Measurements from ENCODE around the gene ABCA6. TPM values are rescaled to one million over a fixed set of nuclear protein-coding genes. Genes with fewer than 3 reads are reported as not detected.
"Not testable (repeated sequence)": the region's sequence is repeated elsewhere in the genome, so short reads cannot be mapped to it uniquely, and the experiment has no call there.

ABCA6 gene
- total RNA-seq = not detected

DNA sequence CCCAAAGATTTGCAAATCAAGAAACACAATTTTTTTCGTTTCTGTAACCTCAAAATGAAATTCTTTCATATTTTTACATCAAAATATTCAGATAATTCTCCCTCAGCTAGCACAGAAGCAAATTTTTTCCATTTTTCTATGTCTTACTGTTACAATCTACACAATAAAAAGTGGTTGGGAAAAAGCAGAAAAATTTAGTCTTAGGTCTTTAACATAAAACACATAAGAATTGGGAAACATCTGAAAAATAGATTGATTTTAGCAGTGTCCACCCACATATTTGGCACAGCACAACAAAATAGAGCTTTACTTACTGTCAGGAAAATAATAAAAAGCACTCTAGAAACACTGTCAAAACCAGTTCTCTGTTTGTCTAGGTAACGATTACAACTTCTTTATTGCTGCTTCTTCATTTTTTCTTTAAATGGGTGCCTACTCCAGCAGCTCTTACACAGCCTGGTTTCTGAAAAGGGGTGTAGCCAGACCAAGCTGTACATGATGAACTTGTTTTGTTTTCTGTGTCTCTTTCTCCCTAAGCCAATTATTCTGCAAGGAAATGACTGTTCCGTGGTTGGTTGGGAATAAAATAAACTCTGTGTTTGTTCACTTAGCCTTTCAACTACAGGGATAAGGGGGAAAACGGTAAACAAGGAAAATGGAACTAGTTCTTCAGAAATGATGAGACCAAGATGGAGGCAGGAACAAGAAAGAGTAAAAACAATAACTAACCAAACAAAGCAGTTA is at the start of gene ABCA6:
ABCA6 (minus strand) TSS at position 465 of the 744 bp plus-strand sequence. CDS start 1,192 bp downstream, outside the sequence.
- Mint-ChIP-seq H3K27ac (no peak within 1 kb of the TSS), H3K27me3 (peaks cover 2% of the 10 kb centered on the region), H3K4me1 (no peaks in the 10 kb centered on the region), H3K9me3 (ENCODE audit: low read depth) (no peaks in the 10 kb centered on the region), H3K4me3 (no peak within 1 kb of the TSS), H3K36me3 (ENCODE audit: low read depth) (no peaks in the 10 kb centered on the region)
- ChIA-PET CTCF (interaction anchor here (0.9 kb wide), 1 partner anchor 12 kb away, joined by 3 read pairs; no protein-coding TSS in a partner anchor), POLR2A (no interaction called here)
- DNase-seq = no peak
- intact Hi-C loops (cut with DNase I, micrococcal nuclease) = no loop called here
- ATAC-seq = no peak

- CTCF ChIA-PET = no interaction called here
- H3K27me3 Mint-ChIP-seq = no peaks in the 10 kb centered on the region
- no peaks in the 10 kb centered on the region for H3K9me3 Mint-ChIP-seq (ENCODE audit: low read depth)
- H3K36me3 Mint-ChIP-seq (ENCODE audit: low read depth) = no peaks in the 10 kb centered on the region
- no peak for ATAC-seq
- DNase-seq = no peak
- H3K4me3 Mint-ChIP-seq = no peak overlapping the region
- intact Hi-C loops (cut with DNase I, micrococcal nuclease) = no loop called here
- no peaks in the 10 kb centered on the region for H3K4me1 Mint-ChIP-seq
- no peak overlapping the region for H3K27ac Mint-ChIP-seq
- POLR2A ChIA-PET = no interaction called here
Observed at GRCh38 chr17:69188796-69189195, 47.1 kb upstream of the ABCA6 start.

- no peaks in the 10 kb centered on the region for H3K4me1 Mint-ChIP-seq
- no peaks in the 10 kb centered on the region for H3K36me3 Mint-ChIP-seq (ENCODE audit: low read depth)
- H3K4me3 Mint-ChIP-seq = no peak overlapping the region
- no peaks in the 10 kb centered on the region for H3K9me3 Mint-ChIP-seq (ENCODE audit: low read depth)
- ChIA-PET CTCF (interaction anchor here (0.8 kb wide), 1 partner anchor 416 kb away, joined by 3 read pairs; no protein-coding TSS in a partner anchor), POLR2A (no interaction called here)
- no peak for DNase-seq
- H3K27me3 Mint-ChIP-seq = no peaks in the 10 kb centered on the region
- no peak overlapping the region for H3K27ac Mint-ChIP-seq
- ATAC-seq = no peak
- intact Hi-C loops (cut with DNase I, micrococcal nuclease) = no loop called here
Observed at GRCh38 chr17:69188064-69188463, 46.4 kb upstream of the ABCA6 start.

- Mint-ChIP-seq H3K9me3 (ENCODE audit: low read depth) (no peaks in the 10 kb centered on the region), H3K27me3 (no peaks in the 10 kb centered on the region), H3K4me3 (no peak overlapping the region), H3K27ac (no peak overlapping the region), H3K4me1 (no peaks in the 10 kb centered on the region), H3K36me3 (ENCODE audit: low read depth) (no peaks in the 10 kb centered on the region)
- DNase-seq (no peak), ATAC-seq (no peak)
- intact Hi-C loops (cut with DNase I, micrococcal nuclease) = no loop called here
- ChIA-PET POLR2A (no interaction called here), CTCF (interaction anchor here (0.6 kb wide), 1 partner anchor 345 kb away, joined by 4 read pairs; no protein-coding TSS in a partner anchor)
Observed at GRCh38 chr17:69187294-69187693, 45.6 kb upstream of the ABCA6 start.

DNA sequence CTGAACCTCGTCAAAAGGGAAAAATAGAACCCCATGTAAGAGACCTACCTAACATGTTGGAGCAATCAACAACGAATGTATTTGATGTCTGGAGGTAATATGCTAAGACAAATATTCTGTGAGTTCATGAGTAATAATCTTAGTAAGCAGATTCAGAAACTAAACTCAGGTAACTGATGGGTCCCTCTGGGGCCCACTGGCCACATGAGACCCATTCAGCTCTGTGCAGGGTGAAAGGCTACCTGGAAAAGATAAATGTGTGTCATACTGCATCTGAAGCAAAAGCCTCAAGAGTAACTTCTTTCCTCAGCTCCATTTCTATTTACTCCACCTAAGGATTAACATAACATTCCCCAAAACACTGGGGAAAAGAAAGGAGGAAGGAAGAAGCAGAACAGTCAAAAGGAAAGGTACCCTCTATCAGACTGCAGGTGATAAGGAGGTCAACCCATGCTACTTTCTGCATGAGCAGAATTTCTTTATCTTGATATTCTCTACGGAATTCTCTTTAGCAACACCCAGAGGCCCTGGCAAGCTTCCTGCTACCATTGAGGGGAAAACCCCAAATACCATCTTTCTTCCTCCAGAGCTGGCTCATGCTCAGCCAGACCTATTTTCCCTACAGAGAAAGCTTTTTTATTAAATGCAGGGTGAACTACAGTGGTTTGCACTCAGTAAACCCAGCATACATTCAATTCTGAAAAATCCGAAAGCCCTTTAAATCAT is 37.7 kb upstream of the ABCA6 start:
- ChIA-PET CTCF (no interaction called here), POLR2A (no interaction called here)
- H3K9me3 Mint-ChIP-seq (ENCODE audit: low read depth) = no peaks in the 10 kb centered on the region
- no peaks in the 10 kb centered on the region for H3K27me3 Mint-ChIP-seq
- intact Hi-C loops (cut with DNase I, micrococcal nuclease) = no loop called here
- ATAC-seq (no peak), DNase-seq (no peak)
- no peaks in the 10 kb centered on the region for H3K4me1 Mint-ChIP-seq
- H3K27ac Mint-ChIP-seq = no peak overlapping the region
- H3K4me3 Mint-ChIP-seq = no peak overlapping the region
- H3K36me3 Mint-ChIP-seq (ENCODE audit: low read depth) = no peaks in the 10 kb centered on the region

- H3K9me3 Mint-ChIP-seq (ENCODE audit: low read depth) = no peaks in the 10 kb centered on the region
- intact Hi-C loops (cut with DNase I, micrococcal nuclease) = no loop called here
- CTCF ChIA-PET = no interaction called here
- H3K27me3 Mint-ChIP-seq = no peaks in the 10 kb centered on the region
- no peak overlapping the region for H3K4me3 Mint-ChIP-seq
- no peak for DNase-seq
- H3K4me1 Mint-ChIP-seq = no peaks in the 10 kb centered on the region
- no peak for ATAC-seq
- H3K36me3 Mint-ChIP-seq (ENCODE audit: low read depth) = no peaks in the 10 kb centered on the region
- no peak overlapping the region for H3K27ac Mint-ChIP-seq
- POLR2A ChIA-PET = no interaction called here
Observed at GRCh38 chr17:69176457-69176795, 34.7 kb upstream of the ABCA6 start.

DNA sequence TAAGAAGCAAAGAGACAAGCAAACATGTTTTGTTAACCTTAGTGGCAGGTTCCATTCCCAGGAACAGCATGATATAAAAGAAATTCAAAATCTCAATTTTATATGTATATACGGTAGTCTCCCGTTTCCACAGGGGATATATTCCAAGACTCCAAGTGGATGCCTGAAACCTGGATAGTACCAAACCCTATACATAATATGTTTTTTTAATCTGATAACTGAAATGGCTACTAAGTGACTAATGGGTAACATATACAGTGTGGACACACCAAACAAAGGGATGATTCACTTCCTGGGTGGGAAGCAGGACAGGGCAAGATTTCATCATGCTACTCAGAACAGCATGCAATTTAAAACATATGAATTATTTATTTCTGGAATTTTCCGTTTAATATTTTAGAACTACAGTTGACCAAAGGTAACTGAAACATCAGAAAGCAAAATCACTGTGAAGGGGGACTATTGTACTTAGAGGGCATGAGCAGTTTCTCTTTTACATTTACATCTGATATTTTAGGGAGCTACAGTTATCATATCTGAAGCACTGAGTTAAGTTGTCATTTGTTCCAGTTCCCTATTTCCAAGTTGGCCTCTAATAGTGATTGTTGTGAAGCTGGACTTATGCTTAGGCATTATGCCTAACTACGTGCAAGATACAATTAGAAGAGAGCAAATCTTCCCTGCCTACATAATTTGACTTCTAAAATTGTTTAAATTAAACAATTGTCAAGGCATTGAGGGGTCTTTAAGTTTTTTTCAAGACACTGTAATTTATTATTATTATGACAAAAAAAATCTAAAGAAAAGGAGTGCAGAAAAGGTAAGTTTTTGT is 34.1 kb upstream of the ABCA6 start:
- no peak for DNase-seq
- ATAC-seq = no peak
- Mint-ChIP-seq H3K4me3 (no peak overlapping the region), H3K36me3 (ENCODE audit: low read depth) (no peaks in the 10 kb centered on the region), H3K9me3 (ENCODE audit: low read depth) (no peaks in the 10 kb centered on the region), H3K4me1 (no peaks in the 10 kb centered on the region), H3K27me3 (no peaks in the 10 kb centered on the region), H3K27ac (no peak overlapping the region)
- intact Hi-C loops (cut with DNase I, micrococcal nuclease) = no loop called here
- CTCF ChIA-PET = interaction anchor here (0.7 kb wide), 1 partner anchor 612 kb away, joined by 3 read pairs; no protein-coding TSS in a partner anchor
- POLR2A ChIA-PET = no interaction called here

DNA sequence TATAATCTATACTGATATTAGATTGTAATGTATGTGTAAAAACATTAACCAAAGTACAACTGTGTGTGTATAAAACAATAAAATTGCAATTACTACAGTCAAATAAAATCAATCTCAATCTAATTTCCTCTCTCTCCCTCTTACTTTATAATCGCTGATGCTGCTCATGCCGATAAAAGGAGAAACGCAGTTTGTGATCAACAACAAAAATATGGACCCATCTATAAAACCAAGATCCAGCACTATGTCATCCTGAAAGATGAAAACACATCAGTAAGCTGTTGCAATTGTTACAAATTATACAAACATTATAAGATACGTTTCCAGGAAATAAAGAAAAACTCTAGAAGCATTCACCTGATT is 33.5 kb upstream of the ABCA6 start:
- no peaks in the 10 kb centered on the region for H3K9me3 Mint-ChIP-seq (ENCODE audit: low read depth)
- DNase-seq (no peak), ATAC-seq (no peak)
- no peaks in the 10 kb centered on the region for H3K27me3 Mint-ChIP-seq
- POLR2A ChIA-PET = no interaction called here
- CTCF ChIA-PET = interaction anchor here (0.6 to 0.7 kb wide), 2 partner anchors 55 to 611 kb away, joined by 3 read pairs; no protein-coding TSS in a partner anchor
- no peak overlapping the region for H3K4me3 Mint-ChIP-seq
- no peak overlapping the region for H3K27ac Mint-ChIP-seq
- no peaks in the 10 kb centered on the region for H3K4me1 Mint-ChIP-seq
- H3K36me3 Mint-ChIP-seq (ENCODE audit: low read depth) = no peaks in the 10 kb centered on the region
- intact Hi-C loops (cut with DNase I, micrococcal nuclease) = no loop called here

DNA sequence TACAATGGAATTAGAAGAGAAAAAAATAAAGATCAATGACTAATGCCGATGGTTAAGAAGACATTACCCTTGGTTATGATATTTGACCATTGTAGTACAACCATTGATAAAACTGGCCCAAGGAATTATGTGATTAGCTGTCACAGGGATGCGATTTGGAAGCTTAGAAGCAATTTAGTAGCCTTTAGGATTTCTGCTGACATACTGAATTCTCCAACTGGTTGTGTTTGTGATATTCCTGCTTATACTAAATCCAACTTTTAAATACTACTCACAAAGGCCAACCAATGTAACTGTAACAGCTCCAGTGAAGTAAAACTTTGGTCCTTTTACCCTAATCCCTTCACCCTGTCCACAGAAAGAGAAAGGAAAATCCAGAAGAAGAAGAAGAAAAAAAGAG is 31.4 kb upstream of the ABCA6 start:
- no peaks in the 10 kb centered on the region for H3K9me3 Mint-ChIP-seq (ENCODE audit: low read depth)
- no peak overlapping the region for H3K4me3 Mint-ChIP-seq
- ATAC-seq (no peak), DNase-seq (no peak)
- H3K4me1 Mint-ChIP-seq = no peaks in the 10 kb centered on the region
- no peak overlapping the region for H3K27ac Mint-ChIP-seq
- POLR2A ChIA-PET = no interaction called here
- intact Hi-C loops (cut with DNase I, micrococcal nuclease) = no loop called here
- peaks cover 1% of the 10 kb centered on the region for H3K36me3 Mint-ChIP-seq (ENCODE audit: low read depth)
- CTCF ChIA-PET = no interaction called here
- H3K27me3 Mint-ChIP-seq = no peaks in the 10 kb centered on the region

GRCh38 chr17:69170377-69170776 is 28.7 kb upstream of the ABCA6 start:
- no peak overlapping the region for H3K27ac Mint-ChIP-seq
- H3K4me3 Mint-ChIP-seq = no peak overlapping the region
- H3K27me3 Mint-ChIP-seq = no peaks in the 10 kb centered on the region
- DNase-seq (no peak), ATAC-seq (no peak)
- ChIA-PET POLR2A (no interaction called here), CTCF (no interaction called here)
- no peaks in the 10 kb centered on the region for H3K9me3 Mint-ChIP-seq (ENCODE audit: low read depth)
- intact Hi-C loops (cut with DNase I, micrococcal nuclease) = no loop called here
- no peaks in the 10 kb centered on the region for H3K4me1 Mint-ChIP-seq
- H3K36me3 Mint-ChIP-seq (ENCODE audit: low read depth) = peaks cover 1% of the 10 kb centered on the region

DNA sequence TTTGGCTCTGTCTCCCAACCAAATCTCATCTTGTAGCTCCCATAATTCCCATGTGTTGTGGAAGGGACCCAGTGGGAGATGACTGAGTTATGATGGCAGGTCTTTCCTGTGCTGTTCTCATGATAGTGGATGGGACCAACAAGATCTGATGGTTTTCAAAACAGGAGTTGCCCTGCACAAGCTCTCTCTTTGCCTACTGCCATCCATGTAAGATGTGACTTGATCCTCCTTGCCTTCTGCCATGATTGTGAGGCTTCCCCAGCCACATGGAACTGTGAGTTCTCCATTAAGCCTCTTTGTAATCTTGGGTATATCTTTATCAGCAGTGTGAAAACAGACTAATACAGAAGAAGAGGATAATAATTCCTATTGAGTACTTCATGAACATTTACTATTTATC is 26.9 kb upstream of the ABCA6 start:
- H3K36me3 Mint-ChIP-seq (ENCODE audit: low read depth); ATAC-seq; H3K27me3 Mint-ChIP-seq; H3K9me3 Mint-ChIP-seq (ENCODE audit: low read depth); H3K4me3 Mint-ChIP-seq; intact Hi-C loops (cut with DNase I, micrococcal nuclease); DNase-seq; H3K4me1 Mint-ChIP-seq; POLR2A ChIA-PET; H3K27ac Mint-ChIP-seq: not testable (repeated sequence)
- CTCF ChIA-PET = interaction anchor here (0.6 kb wide), 1 partner anchor 375 kb away, joined by 3 read pairs; no protein-coding TSS in a partner anchor

DNA sequence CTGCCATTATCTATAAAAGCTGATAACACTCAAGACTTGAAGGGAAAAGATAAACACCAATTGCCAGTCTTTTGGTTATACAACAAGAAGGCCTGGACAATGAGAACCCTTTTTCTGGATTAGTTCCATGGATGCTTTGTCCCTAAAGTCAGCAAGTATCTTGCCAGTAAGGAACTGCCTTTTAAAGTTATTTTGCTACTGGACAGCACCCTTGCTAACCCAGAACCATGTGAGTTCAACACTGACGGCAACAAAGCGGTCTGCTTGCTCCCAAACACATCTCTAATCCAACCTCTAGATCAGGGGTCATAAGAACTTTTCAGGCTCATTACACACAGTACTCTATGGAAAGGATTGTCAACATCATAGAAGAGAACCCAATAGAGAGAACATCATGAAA is 25.3 kb upstream of the ABCA6 start:
- Mint-ChIP-seq H3K27ac (no peak overlapping the region), H3K27me3 (no peaks in the 10 kb centered on the region), H3K9me3 (ENCODE audit: low read depth) (no peaks in the 10 kb centered on the region), H3K4me1 (no peaks in the 10 kb centered on the region), H3K36me3 (ENCODE audit: low read depth) (peaks cover 1% of the 10 kb centered on the region), H3K4me3 (no peak overlapping the region)
- intact Hi-C loops (cut with DNase I, micrococcal nuclease) = no loop called here
- ChIA-PET POLR2A (no interaction called here), CTCF (no interaction called here)
- no peak for DNase-seq
- no peak for ATAC-seq
